22Rv1 (cell line): Measurements from ENCODE around the gene SRF.

Experiments
- CTCF ChIP-seq: fragments of 450-650 bp; IDR thresholded peaks from 2 replicates; pipeline ENCODE4 v1.5.1; 2017; ENCODE audit warnings: mild to moderate bottlenecking
- ZFX ChIP-seq: fragments of 450-650 bp; IDR thresholded peaks from 2 replicates; pipeline ENCODE4 v1.6.1; 2017; ENCODE audit warnings: antibody characterized with exemption, borderline replicate concordance

GRCh38 chr6:43213431-43213830 is 42.4 kb downstream of the SRF start:
- no peak for TF ChIP-seq CTCF
- no peak for TF ChIP-seq ZFX
